Body of pancreas (tissue), 4 donors: ENCODE results near the gene SNX3. TPM values are rescaled to one million over a fixed set of nuclear protein-coding genes. Genes with fewer than 3 reads are reported as not detected.
"Not testable (repeated sequence)": the region's sequence is repeated elsewhere in the genome, so short reads cannot be mapped to it uniquely, and the experiment has no call there.

Source experiments
- ATAC-seq: fragments of 150-250 bp; one replicate; pipeline ENCODE4 v1.9.1; 2016
- DNase-seq, 4 donors: peaks; one replicate each; pipeline ENCODE4 v3.0.0-alpha.2; 2019
- H3K27ac ChIP-seq, 4 donors: fragments of 200-600 bp; sonication (generic); 1 replicate in 3 of 4; 2 replicates in 1 of 4; pipeline versions ENCODE4 v1.5.1 to v1.6.1; 2016 to 2019; ENCODE audit warnings: mild to moderate bottlenecking in 1 of 4, mixed read lengths in 1 of 4, moderate library complexity in 1 of 4
- H3K27me3 ChIP-seq, 2 donors: fragments of 200-600 bp; sonication (generic); one replicate each; pipeline ENCODE4 v1.6.0; 2016; ENCODE audit warnings: mild to moderate bottlenecking in 1 of 2
- H3K36me3 ChIP-seq, 2 donors: fragments of 200-600 bp; sonication (generic); replicated peaks in 1 of 2; 2 replicates each; pipeline ENCODE4 v1.5.1; 2016; ENCODE audit warnings: low read depth in 2 of 2; ENCODE audit not compliant: insufficient read depth in 1 of 2
- H3K4me1 ChIP-seq: fragments of 200-600 bp; sonication (generic); one replicate; pipeline ENCODE4 v1.6.0; 2016
- H3K4me3 ChIP-seq, 2 donors: fragments of 200-600 bp; sonication (generic); 1 replicate in 1 of 2; 2 replicates in 1 of 2; pipeline ENCODE4 v1.5.1; 2016 to 2019
- H3K9me3 ChIP-seq, 3 donors: fragments of 200-600 bp; sonication (generic); 1 replicate in 2 of 3; 2 replicates in 1 of 3; pipeline ENCODE4 v1.5.1; 2016
- POLR2A ChIP-seq, 3 donors: fragments of 450-650 bp; IDR thresholded peaks; one replicate each; pipeline ENCODE4 v1.6.1; 2016; ENCODE audit warnings: antibody characterized with exemption in 3 of 3, mild to moderate bottlenecking in 2 of 3
- WGBS, 2 donors: methylation state at CpG; one replicate each; pipeline ENCODE4 v1.1.5; 2017; 5-methylcytosine and 5-hydroxymethylcytosine counted together
- intact Hi-C: fragments of 100-400 bp; cut with DNase I; formaldehyde crosslinking; loops from one replicate; pipeline ENCODE4 v1.15.1; 2023
- total RNA-seq, 2 donors: library from RNA; depleted of rRNA; stranded (reverse); fragments of >200 nt; gene quantifications; one replicate each; pipeline ENCODE4 v1.1.0, GENCODE V29; 2016
- TF ChIP-seq, protein P1 (sequence below), 7 experiments: fragments of 450-650 bp in 4 of 7; fragments of 200-600 bp in 3 of 7; sonication (generic) in 3 of 7; IDR thresholded peaks; one replicate each; pipeline ENCODE4 v1.5.1; 2016 to 2019; ENCODE audit warnings: antibody characterized with exemption in 7 of 7

SNX3 gene
- total RNA-seq: 10 to 100 TPM; 61.6 to 77.0 TPM

DNA sequence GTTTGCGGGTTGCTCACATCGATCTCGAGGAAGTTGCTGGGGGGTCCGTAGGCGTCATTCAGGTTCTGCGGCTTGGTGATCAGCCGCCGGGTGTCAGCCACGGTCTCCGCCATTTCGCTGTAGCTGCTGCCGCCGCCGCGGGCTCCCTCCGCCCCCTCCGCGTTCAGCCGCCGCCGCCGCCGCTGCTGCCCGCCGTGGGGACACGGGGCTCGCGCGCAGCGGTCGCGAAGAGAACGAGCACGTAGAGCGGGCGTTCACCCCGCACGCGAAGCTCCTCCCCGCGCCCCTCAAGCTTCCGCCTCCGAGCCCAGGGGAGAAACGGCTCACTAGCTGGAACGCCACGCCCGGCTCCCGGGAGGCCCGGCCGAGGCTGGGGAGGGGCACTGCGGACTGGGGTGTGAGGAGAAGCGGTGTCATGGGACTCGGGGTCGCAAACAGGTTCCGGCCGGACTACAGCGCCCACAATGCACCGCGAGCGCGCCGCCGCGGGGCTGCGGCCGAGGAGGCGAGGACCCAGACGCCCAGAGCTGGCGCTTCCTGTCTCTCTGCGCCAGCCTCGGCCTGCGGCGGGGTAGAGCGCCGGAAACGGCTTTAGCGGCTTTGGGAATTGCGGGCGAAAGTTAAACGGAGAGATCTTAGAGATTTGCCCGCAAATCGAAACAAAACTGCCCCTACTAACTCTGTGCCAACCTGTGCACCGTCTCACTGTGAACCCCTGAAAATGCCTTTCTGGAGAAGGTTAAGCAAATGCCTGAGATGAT lies at the start of gene SNX3:
Gene SNX3 (minus strand): TSS at position 232 of the 761 bp plus-strand sequence. CDS start 119 bp downstream, at position 113.
- DNase-seq (peak; percentile 93 to 96 (median 94)), ATAC-seq (peak; percentile 95)
- Histone ChIP-seq H3K4me3 (peak within 1 kb of the TSS; percentile 47 to 81), H3K27me3 (no peaks in the 10 kb centered on the region), H3K27ac (peak within 1 kb of the TSS; percentile 90 to 97 (median 93)), H3K36me3 (no peaks in the 10 kb centered on the region), H3K9me3 (no peaks in the 10 kb centered on the region), H3K4me1 (peaks cover 34% of the 10 kb centered on the region)
- peak; percentile 73 to 93 (median 86) for TF ChIP-seq POLR2A (IDR thresholded peaks at IDR 0.05)
- TF ChIP-seq, protein P1, sequence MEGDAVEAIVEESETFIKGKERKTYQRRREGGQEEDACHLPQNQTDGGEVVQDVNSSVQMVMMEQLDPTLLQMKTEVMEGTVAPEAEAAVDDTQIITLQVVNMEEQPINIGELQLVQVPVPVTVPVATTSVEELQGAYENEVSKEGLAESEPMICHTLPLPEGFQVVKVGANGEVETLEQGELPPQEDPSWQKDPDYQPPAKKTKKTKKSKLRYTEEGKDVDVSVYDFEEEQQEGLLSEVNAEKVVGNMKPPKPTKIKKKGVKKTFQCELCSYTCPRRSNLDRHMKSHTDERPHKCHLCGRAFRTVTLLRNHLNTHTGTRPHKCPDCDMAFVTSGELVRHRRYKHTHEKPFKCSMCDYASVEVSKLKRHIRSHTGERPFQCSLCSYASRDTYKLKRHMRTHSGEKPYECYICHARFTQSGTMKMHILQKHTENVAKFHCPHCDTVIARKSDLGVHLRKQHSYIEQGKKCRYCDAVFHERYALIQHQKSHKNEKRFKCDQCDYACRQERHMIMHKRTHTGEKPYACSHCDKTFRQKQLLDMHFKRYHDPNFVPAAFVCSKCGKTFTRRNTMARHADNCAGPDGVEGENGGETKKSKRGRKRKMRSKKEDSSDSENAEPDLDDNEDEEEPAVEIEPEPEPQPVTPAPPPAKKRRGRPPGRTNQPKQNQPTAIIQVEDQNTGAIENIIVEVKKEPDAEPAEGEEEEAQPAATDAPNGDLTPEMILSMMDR (IDR thresholded peaks at IDR 0.05): peak in 4 of 7 experiments; percentile 16 to 37 (median 23)
- intact Hi-C loops: no loop called here
- WGBS, 2 donors: 0% methylated on average over 1 to 79 of the region's 83 CpGs

DNA sequence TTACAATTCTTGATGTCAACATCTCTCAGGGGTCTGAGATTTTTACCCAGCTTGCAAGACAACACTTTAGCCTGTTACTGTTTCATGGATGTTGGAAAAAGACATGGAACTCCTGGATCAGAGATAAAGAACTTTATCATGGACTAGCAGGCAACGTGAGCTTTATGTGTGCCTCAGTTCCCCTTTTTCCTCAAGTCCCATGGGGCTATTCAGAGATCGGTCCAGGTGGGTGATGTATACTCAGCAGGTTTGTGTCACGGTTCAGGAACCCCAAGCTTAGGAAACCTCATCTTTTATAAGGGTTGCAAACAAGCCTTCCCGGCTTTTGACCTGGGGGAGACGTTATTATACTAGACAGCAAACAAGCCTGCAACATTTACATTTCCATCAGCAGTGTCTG lies 49.0 kb upstream of the SNX3 start:
- ATAC-seq (no peak), DNase-seq (no peak)
- no peak for TF ChIP-seq POLR2A (IDR thresholded peaks at IDR 0.05)
- TF ChIP-seq, protein P1 (IDR thresholded peaks at IDR 0.05): no peak
- intact Hi-C loops: no loop called here
- H3K9me3 ChIP-seq: no peaks in the 10 kb centered on the region
- H3K27ac ChIP-seq: no peak overlapping the region
- WGBS, 2 donors: 94 to 98% methylated on average over 5 of the region's 5 CpGs
- peaks cover 4% of the 10 kb centered on the region for H3K4me1 ChIP-seq
- no peaks in the 10 kb centered on the region for H3K27me3 ChIP-seq
- H3K4me3 ChIP-seq: no peak overlapping the region
- no peaks in the 10 kb centered on the region for H3K36me3 ChIP-seq

DNA sequence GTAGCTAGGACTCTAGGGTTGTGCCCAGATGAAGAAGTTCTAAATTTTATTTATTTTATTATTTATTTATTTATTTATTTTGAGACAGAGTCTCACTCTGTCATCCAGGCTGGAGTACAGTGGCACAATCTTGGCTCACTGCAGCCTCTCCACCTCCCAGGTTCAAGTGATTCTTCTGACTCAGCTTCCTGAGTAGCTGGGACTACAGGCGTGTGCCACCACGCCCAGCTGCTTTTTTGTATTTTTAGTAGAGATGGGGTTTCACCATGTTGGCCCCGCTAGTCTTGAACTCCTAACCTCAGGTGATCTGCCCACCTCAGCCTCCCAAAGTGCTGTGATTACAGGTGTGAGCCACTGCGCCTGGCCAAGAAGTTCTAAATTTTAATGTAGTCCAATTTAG lies 47.8 kb upstream of the SNX3 start:
- H3K9me3 ChIP-seq, ATAC-seq, H3K4me3 ChIP-seq, H3K27ac ChIP-seq, H3K36me3 ChIP-seq, H3K27me3 ChIP-seq, H3K4me1 ChIP-seq, DNase-seq, intact Hi-C loops: not testable (repeated sequence)
- WGBS, 2 donors: 85 to 87% methylated on average over 4 of the region's 4 CpGs

DNA sequence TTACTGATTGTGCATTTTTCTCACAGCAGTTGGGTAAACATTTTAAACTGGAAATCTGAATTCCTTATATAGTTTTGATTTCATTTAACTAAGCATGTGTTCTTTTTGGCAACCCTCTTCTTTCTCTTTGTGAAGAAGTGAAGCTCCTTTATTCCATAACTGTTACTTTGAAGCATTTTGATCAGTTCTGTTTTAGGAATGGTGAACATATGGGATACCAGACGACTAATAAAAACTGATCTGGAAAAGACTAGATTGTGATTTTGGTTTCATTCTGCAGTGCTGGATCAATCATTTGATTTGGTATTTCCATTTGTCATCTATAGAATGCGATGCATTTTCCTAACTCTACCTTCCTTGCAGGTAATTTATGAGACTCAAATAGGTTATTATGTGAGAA lies 43.8 kb upstream of the SNX3 start:
- no peaks in the 10 kb centered on the region for H3K27me3 ChIP-seq
- no peak for ATAC-seq
- no peaks in the 10 kb centered on the region for H3K9me3 ChIP-seq
- no peak overlapping the region for H3K4me3 ChIP-seq
- no peaks in the 10 kb centered on the region for H3K4me1 ChIP-seq
- H3K27ac ChIP-seq: no peak overlapping the region
- TF ChIP-seq, protein P1 (IDR thresholded peaks at IDR 0.05): no peak
- TF ChIP-seq POLR2A (IDR thresholded peaks at IDR 0.05): no peak
- no peak for DNase-seq
- WGBS, 2 donors: 83 to 92% methylated on average over 2 of the region's 2 CpGs
- H3K36me3 ChIP-seq: no peaks in the 10 kb centered on the region
- intact Hi-C loops: no loop called here

DNA sequence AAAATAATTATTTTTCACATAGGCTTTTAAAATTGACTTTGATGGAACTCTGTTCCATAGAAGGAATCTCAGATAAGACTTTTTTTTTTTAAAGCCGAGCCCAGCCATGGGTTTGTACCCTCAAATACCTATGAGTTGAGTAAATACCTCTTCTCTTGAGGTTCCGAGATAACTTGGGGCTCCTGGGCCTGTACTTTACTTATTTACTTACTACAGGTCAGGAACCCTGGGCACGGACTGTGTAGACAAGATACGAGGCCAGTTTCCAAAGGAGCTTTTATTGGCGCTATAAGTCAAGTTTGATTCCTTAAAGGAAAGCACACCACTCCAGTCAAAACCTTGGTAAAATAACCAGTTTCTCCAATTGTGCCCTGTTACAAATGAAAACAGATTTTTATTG lies 41.5 kb upstream of the SNX3 start:
- TF ChIP-seq POLR2A (IDR thresholded peaks at IDR 0.05): no peak
- TF ChIP-seq, protein P1 (IDR thresholded peaks at IDR 0.05): no peak
- Histone ChIP-seq H3K36me3 (no peaks in the 10 kb centered on the region), H3K9me3 (no peaks in the 10 kb centered on the region), H3K4me3 (no peak overlapping the region), H3K27ac (no peak overlapping the region), H3K4me1 (no peaks in the 10 kb centered on the region), H3K27me3 (no peaks in the 10 kb centered on the region)
- no peak for DNase-seq
- intact Hi-C loops: no loop called here
- WGBS, 2 donors: 90 to 93% methylated on average over 5 of the region's 5 CpGs
- no peak for ATAC-seq
